ENCODE results near the gene BCCIP.

Gene BCCIP

DNA sequence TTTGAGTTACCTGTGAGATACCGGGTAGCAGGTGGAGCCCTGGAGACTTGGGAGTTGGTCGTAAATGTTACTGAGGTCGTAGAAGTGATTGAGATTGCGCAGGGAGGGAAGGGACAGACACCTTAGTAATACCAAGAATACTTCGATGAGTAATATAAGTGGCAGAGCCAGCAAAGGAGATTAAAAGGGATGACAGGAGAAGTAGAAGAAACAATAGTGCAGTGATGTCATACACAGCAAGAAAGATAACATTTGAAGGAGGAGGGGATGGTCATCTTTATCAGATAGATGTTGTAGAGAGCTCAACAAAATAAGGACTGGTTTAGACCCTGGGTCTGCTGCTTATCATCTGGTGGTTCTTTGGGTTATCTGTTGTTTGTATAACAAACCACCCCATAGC is 5.0 kb downstream of the BCCIP start:
- TF ChIP-seq CTCF (conservative IDR thresholded peaks at IDR 0.05; ENCODE audit: low read depth, low read length): no peak
- no peak for DNase-seq (ENCODE audit: low read depth)
- no peak overlapping the region for H3K4me3 ChIP-seq (ENCODE audit: low read depth, low read length)

- no peak overlapping the region for H3K4me3 ChIP-seq (ENCODE audit: low read depth, low read length)
- no peak for DNase-seq (ENCODE audit: low read depth)
- TF ChIP-seq CTCF (conservative IDR thresholded peaks at IDR 0.05; ENCODE audit: low read depth, low read length): no peak
Observed at GRCh38 chr10:125836746-125837145, 13.4 kb downstream of the BCCIP start.

DNA sequence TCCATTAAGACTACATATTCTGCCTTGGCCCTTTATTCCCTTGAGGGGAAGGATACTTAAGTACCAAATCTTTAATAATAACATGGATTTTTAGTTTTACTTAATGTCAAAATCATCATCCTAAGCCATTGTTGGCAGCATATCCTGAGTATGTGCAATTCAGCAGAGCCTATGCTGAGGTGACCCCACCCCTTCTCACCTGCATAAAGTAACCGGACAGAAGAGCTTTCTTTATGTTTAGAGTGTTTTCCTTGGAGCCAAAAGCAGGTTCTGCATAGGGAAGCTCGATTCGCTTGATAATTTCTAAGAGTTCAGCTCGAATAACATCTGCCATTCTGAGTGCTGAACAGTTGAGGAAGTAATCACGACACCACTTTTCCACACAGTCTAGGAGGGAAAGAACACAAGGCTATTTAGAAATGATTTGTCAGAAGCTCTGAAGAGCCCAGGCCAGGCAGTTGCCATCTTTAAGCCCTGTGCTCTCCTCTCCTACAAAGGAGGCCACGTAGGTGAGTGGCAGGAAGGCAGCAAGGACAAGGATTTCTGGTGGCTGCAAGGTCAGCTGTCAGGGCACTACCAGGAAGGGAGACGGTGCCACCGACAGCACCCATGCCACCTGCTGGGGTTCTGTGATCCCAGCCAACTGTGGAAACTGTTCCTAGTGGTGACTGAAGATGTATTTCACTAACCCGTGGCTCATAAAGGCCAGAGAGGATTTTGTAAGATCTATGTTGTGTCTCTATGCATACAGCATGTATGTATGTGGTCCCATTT is 15.6 kb downstream of the BCCIP start:
- no peak for DNase-seq (ENCODE audit: low read depth)
- H3K4me3 ChIP-seq (ENCODE audit: low read depth, low read length): no peak overlapping the region
- TF ChIP-seq CTCF (conservative IDR thresholded peaks at IDR 0.05; ENCODE audit: low read depth, low read length): no peak

GRCh38 chr10:125840406-125840805 is 17.1 kb downstream of the BCCIP start:
- no peak overlapping the region for H3K4me3 ChIP-seq (ENCODE audit: low read depth, low read length)
- no peak for TF ChIP-seq CTCF (conservative IDR thresholded peaks at IDR 0.05; ENCODE audit: low read depth, low read length)
- DNase-seq (ENCODE audit: low read depth): no peak

DNA sequence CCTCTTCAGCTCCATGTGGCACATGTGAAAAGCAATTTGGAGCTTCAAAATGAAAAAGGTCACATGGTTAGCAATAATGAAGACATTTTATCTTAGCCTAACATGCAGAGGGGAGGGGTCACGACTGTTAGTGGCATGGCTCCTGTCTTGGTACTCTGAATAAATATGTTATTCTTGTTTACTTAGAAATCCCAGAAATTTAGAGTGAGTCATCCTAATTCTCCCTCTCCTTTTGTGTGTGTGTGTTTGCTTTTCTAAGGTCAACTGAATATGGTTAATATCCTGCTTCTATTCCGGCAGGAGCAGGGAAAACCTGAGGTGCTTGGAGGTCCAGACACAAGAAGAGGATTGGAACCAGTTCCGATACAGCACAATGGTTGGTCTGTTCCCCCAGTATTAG is 17.6 kb downstream of the BCCIP start:
- TF ChIP-seq CTCF (conservative IDR thresholded peaks at IDR 0.05; ENCODE audit: low read depth, low read length): no peak
- DNase-seq (ENCODE audit: low read depth): peak; percentile 29
- no peak overlapping the region for H3K4me3 ChIP-seq (ENCODE audit: low read depth, low read length)

GRCh38 chr10:125843603-125844329 is 20.4 kb downstream of the BCCIP start:
- TF ChIP-seq CTCF (conservative IDR thresholded peaks at IDR 0.05; ENCODE audit: low read depth, low read length): no peak
- H3K4me3 ChIP-seq (ENCODE audit: low read depth, low read length): no peak overlapping the region
- no peak for DNase-seq (ENCODE audit: low read depth)
